Stimulated activated CD8-positive, alpha-beta memory T cell treated with anti-CD3 and anti-CD28 coated beads, Interleukin-7, amount 100 ng/mL, for 24 hours (primary cell): ENCODE data around the gene DBP.
"Not testable (repeated sequence)": the region's sequence is repeated elsewhere in the genome, so short reads cannot be mapped to it uniquely, and the experiment has no call there.

Source experiments
- DNase-seq: peaks from one replicate; pipeline ENCODE4 v3.0.0-alpha.2; 2020; ENCODE audit warnings: low read depth

The DBP gene

GRCh38 chr19:48639483-48640375, 2.5 kb upstream of the DBP start:
- DNase-seq: no peak

- no peak for DNase-seq
These were observed 1.7 kb upstream of the DBP start for GRCh38 chr19:48638831-48639381.

GRCh38 chr19:48637948-48638830, 1.0 kb upstream of the DBP start:
- no peak for DNase-seq

GRCh38 chr19:48637449-48637947, 319 bp upstream of the DBP start:
- DNase-seq: peak; percentile 99

GRCh38 chr19:48635966-48636858, 967 bp downstream of the DBP start:
- no peak for DNase-seq

GRCh38 chr19:48635263-48635965, 1.8 kb downstream of the DBP start:
- DNase-seq: peak; percentile 60

- DNase-seq: peak; percentile 90
These were observed 2.5 kb downstream of the DBP start for GRCh38 chr19:48634424-48635262.

- DNase-seq: no peak
These were observed 3.2 kb downstream of the DBP start for GRCh38 chr19:48634036-48634342.

GRCh38 chr19:48633148-48634035, 3.8 kb downstream of the DBP start:
- DNase-seq: no peak

- no peak for DNase-seq
These were observed 4.5 kb downstream of the DBP start for GRCh38 chr19:48632692-48633147.

GRCh38 chr19:48632286-48632685, 4.9 kb downstream of the DBP start:
- DNase-seq: not testable (repeated sequence)

- no peak for DNase-seq
These were observed 6.0 kb downstream of the DBP start for GRCh38 chr19:48631225-48631624.

GRCh38 chr19:48630296-48631063, 6.7 kb downstream of the DBP start:
- DNase-seq: no peak

- no peak for DNase-seq
These were observed 7.4 kb downstream of the DBP start for GRCh38 chr19:48629599-48630295.

GRCh38 chr19:48629297-48629598, 7.9 kb downstream of the DBP start:
- no peak for DNase-seq

GRCh38 chr19:48628486-48629296, 8.5 kb downstream of the DBP start:
- DNase-seq: no peak

GRCh38 chr19:48627865-48628314, 9.3 kb downstream of the DBP start:
- DNase-seq: no peak
